Smooth muscle cell (in vitro differentiated cells): ENCODE results near the gene UPF1. TPM values are rescaled to one million over a fixed set of nuclear protein-coding genes. Genes with fewer than 3 reads are reported as not detected.

Experiments
- DNase-seq: peaks from one replicate; lab custom pipeline; 2025; ENCODE audit not compliant: unreplicated experiment; lab: John Stamatoyannopoulos, UW
- H2AFZ ChIP-seq: fragments of 200-600 bp; sonication (generic); 2 replicates; pipeline ENCODE4 v1.6.0; 2016; ENCODE audit warnings: antibody characterized with exemption, low read depth, mild to moderate bottlenecking
- H3F3A ChIP-seq: fragments of 200-600 bp; sonication (generic); 2 replicates; pipeline ENCODE4 v1.6.0; 2017; ENCODE audit warnings: antibody characterized with exemption, low read depth
- H3K27ac ChIP-seq: fragments of 200-600 bp; sonication (generic); 2 replicates; pipeline ENCODE4 v1.5.1; 2016; ENCODE audit warnings: low read depth, mild to moderate bottlenecking
- H3K27me3 ChIP-seq: fragments of 200-600 bp; sonication (generic); 2 replicates; pipeline ENCODE4 v1.6.1; 2016; ENCODE audit warnings: low read depth, mild to moderate bottlenecking
- H3K36me3 ChIP-seq: fragments of 200-600 bp; sonication (generic); 2 replicates; pipeline ENCODE4 v1.5.1; 2016; ENCODE audit warnings: low read depth
- H3K4me1 ChIP-seq: fragments of 200-600 bp; sonication (generic); 2 replicates; pipeline ENCODE4 v1.5.1; 2016; ENCODE audit warnings: low read depth
- H3K4me2 ChIP-seq: fragments of 200-600 bp; sonication (generic); 2 replicates; pipeline ENCODE4 v1.6.0; 2016; ENCODE audit warnings: mild to moderate bottlenecking
- H3K4me3 ChIP-seq: fragments of 200-600 bp; sonication (generic); 2 replicates; pipeline ENCODE4 v1.5.1; 2016; ENCODE audit warnings: mild to moderate bottlenecking
- H3K79me2 ChIP-seq: fragments of 200-600 bp; sonication (generic); 2 replicates; pipeline ENCODE4 v1.6.0; 2016; ENCODE audit warnings: low read depth, mild to moderate bottlenecking
- H3K9ac ChIP-seq: fragments of 200-600 bp; sonication (generic); 2 replicates; pipeline ENCODE4 v1.6.0; 2016; ENCODE audit warnings: low read depth
- H3K9me3 ChIP-seq: fragments of 200-600 bp; sonication (generic); replicated peaks from 2 replicates; pipeline ENCODE4 v1.5.1; 2016; ENCODE audit warnings: low read depth
- H4K20me1 ChIP-seq: fragments of 200-600 bp; sonication (generic); 2 replicates; pipeline ENCODE4 v1.6.0; 2016; ENCODE audit warnings: low read depth
- WGBS: methylation state at CpG from one replicate; pipeline ENCODE4 v1.1.7; 2016; ENCODE audit warnings: low lambda C conversion rate; 5-methylcytosine and 5-hydroxymethylcytosine counted together
- polyA plus RNA-seq: library from polyadenylated mRNA; unstranded; fragments of >200 nt; fragmentation: Nextera tagmentation; extraction: Ambion mirVana; gene quantifications from 2 replicates; pipeline ENCODE4 v1.2.1, GENCODE V29; 2016
- total RNA-seq: library from RNA; depleted of rRNA; stranded (reverse); fragments of >200 nt; gene quantifications from 2 replicates; pipeline ENCODE4 v1.2.3, GENCODE V29; 2014
- TF ChIP-seq, protein P1 (sequence below): fragments of 200-600 bp; sonication (generic); IDR thresholded peaks from 2 replicates; pipeline ENCODE4 v1.5.1; 2017; ENCODE audit warnings: borderline replicate concordance, mild to moderate bottlenecking, antibody characterized with exemption; ENCODE audit not compliant: insufficient read depth, poor library complexity, severe bottlenecking

The UPF1 gene
- total and polyA plus RNA-seq, 2 experiments from 2014 or later: 30.3 to 37.8 TPM

DNA sequence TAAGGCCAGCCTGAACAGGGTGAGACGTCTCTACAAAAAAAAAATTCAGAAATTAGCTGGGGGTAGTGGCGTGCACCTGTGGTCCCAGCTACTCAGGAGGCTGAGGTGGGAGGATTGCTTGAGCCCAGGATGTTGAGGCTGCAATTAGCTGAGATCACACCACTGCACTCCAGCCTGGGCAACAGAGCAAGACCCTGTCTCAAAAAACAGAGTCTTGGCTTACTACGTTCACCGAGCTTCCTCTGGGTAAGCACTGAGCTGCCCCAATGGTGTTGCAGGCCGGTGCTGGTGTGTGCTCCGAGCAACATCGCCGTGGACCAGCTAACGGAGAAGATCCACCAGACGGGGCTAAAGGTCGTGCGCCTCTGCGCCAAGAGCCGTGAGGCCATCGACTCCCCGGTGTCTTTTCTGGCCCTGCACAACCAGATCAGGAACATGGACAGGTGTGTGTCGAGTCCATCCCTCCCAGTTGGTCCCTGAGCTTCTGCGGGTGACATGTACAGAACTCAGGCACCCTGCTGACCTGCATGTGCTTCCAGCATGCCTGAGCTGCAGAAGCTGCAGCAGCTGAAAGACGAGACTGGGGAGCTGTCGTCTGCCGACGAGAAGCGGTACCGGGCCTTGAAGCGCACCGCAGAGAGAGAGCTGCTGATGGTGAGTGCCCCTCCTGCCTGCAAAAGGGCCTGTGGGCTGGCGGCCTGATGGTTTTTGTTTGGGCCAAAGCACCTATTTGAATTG is 24.1 kb downstream of the UPF1 start:
- TF ChIP-seq, protein P1, sequence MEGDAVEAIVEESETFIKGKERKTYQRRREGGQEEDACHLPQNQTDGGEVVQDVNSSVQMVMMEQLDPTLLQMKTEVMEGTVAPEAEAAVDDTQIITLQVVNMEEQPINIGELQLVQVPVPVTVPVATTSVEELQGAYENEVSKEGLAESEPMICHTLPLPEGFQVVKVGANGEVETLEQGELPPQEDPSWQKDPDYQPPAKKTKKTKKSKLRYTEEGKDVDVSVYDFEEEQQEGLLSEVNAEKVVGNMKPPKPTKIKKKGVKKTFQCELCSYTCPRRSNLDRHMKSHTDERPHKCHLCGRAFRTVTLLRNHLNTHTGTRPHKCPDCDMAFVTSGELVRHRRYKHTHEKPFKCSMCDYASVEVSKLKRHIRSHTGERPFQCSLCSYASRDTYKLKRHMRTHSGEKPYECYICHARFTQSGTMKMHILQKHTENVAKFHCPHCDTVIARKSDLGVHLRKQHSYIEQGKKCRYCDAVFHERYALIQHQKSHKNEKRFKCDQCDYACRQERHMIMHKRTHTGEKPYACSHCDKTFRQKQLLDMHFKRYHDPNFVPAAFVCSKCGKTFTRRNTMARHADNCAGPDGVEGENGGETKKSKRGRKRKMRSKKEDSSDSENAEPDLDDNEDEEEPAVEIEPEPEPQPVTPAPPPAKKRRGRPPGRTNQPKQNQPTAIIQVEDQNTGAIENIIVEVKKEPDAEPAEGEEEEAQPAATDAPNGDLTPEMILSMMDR: no peak
- Histone ChIP-seq H3K27me3 (no peaks in the 10 kb centered on the region), H3K4me2 (no peak overlapping the region), H2AFZ (no peak overlapping the region), H3K79me2 (peaks cover 8% of the 10 kb centered on the region), H3K36me3 (no peaks in the 10 kb centered on the region), H3K9ac (no peak overlapping the region), H3F3A (no peaks in the 10 kb centered on the region), H3K4me1 (no peaks in the 10 kb centered on the region), H3K9me3 (no peaks in the 10 kb centered on the region), H4K20me1 (peaks cover 56% of the 10 kb centered on the region), H3K27ac (no peak overlapping the region), H3K4me3 (no peak overlapping the region)
- no peak for DNase-seq
- 96% methylated on average over 27 of the region's 27 CpGs for WGBS

DNA sequence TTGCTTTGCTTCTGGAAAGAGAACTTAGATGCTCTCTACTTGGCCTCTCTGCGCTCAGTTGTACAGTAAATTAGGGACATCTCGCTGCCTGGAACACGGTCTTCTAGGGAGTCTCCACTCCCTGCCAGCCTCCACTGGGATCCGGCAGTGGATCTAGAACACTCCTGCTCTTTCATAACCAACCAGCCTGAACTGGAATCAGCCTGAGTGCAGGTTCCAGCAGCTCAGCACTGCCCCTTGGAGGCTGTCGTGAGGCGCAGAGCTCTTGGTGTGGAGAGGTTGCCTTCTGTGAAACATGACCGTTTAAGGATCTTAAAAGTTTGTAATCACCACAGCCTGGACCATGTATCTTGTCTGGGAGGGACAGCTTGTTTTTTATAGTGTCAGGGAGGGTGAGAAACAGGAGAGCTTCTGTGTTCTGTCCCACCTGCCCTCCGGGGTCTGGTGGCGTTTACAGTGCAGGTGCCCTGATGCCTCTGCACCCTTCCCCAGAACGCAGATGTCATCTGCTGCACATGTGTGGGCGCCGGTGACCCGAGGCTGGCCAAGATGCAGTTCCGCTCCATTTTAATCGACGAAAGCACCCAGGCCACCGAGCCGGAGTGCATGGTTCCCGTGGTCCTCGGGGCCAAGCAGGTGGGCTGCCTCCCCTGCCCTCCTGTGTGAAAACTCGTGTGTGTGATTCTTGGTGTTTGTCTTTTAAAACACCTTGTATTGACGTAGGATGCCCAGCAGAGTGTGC is 24.8 kb downstream of the UPF1 start:
- no peak for DNase-seq
- WGBS: 95% methylated on average over 22 of the region's 22 CpGs
- no peak overlapping the region for H3K27ac ChIP-seq
- H3K79me2 ChIP-seq: peaks cover under 1% of the 10 kb centered on the region
- H3K27me3 ChIP-seq: no peaks in the 10 kb centered on the region
- no peaks in the 10 kb centered on the region for H3K4me1 ChIP-seq
- peaks cover 49% of the 10 kb centered on the region for H4K20me1 ChIP-seq
- H3K4me2 ChIP-seq: no peak overlapping the region
- TF ChIP-seq, protein P1: peak; percentile 7
- H2AFZ ChIP-seq: no peak overlapping the region
- no peaks in the 10 kb centered on the region for H3K9me3 ChIP-seq
- H3K9ac ChIP-seq: no peak overlapping the region
- H3K4me3 ChIP-seq: no peak overlapping the region
- H3F3A ChIP-seq: no peaks in the 10 kb centered on the region
- H3K36me3 ChIP-seq: no peaks in the 10 kb centered on the region

DNA sequence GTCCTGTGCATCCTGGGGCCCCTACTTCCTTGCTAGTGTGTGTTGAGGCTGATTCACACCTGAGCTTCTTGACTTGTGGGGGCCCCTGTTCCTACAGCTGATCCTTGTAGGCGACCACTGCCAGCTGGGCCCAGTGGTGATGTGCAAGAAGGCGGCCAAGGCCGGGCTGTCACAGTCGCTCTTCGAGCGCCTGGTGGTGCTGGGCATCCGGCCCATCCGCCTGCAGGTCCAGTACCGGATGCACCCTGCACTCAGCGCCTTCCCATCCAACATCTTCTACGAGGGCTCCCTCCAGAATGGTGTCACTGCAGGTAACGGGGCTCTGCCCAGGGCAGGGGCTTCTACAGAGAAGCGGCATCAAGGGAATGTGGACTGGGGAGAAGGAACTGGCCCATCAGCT is 25.5 kb downstream of the UPF1 start:
- no peaks in the 10 kb centered on the region for H3K79me2 ChIP-seq
- H3K9ac ChIP-seq: no peak overlapping the region
- H3K4me1 ChIP-seq: no peaks in the 10 kb centered on the region
- H2AFZ ChIP-seq: no peak overlapping the region
- H4K20me1 ChIP-seq: peaks cover 42% of the 10 kb centered on the region
- no peaks in the 10 kb centered on the region for H3K27me3 ChIP-seq
- H3F3A ChIP-seq: no peaks in the 10 kb centered on the region
- H3K4me2 ChIP-seq: no peak overlapping the region
- H3K4me3 ChIP-seq: no peak overlapping the region
- H3K9me3 ChIP-seq: no peaks in the 10 kb centered on the region
- no peak overlapping the region for H3K27ac ChIP-seq
- TF ChIP-seq, protein P1: no peak
- H3K36me3 ChIP-seq: no peaks in the 10 kb centered on the region
- no peak for DNase-seq
- WGBS: 98% methylated on average over 13 of the region's 13 CpGs
